GM19452 (cell line): ENCODE results near the gene FUT1.

ENCODE experiments used
- ATAC-seq: cut with Tn5 transposase; IDR thresholded peaks from one replicate; pipeline ENCODE4 v1.9.1; 2021; ENCODE audit not compliant: unreplicated experiment

Gene FUT1

GRCh38 chr19:48741129-48741999, 11.1 kb downstream of the FUT1 start:
- no peak for ATAC-seq

GRCh38 chr19:48740164-48740972, 12.1 kb downstream of the FUT1 start, which contains the start of gene RASIP1:
TSS of gene RASIP1 (minus strand) at chr19:48740610. CDS start at chr19:48740282, 328 bp downstream.
- ATAC-seq = no peak

GRCh38 chr19:48739404-48740163, 12.9 kb downstream of the FUT1 start:
- no peak for ATAC-seq

GRCh38 chr19:48738557-48739403, 13.7 kb downstream of the FUT1 start:
- ATAC-seq = peak; percentile 82

GRCh38 chr19:48737360-48737998, 15.0 kb downstream of the FUT1 start:
- no peak for ATAC-seq

GRCh38 chr19:48735031-48735615, 17.3 kb downstream of the FUT1 start:
- ATAC-seq = no peak

- no peak for ATAC-seq
These were observed 17.8 kb downstream of the FUT1 start for GRCh38 chr19:48734625-48735024.

GRCh38 chr19:48731452-48731851, 21.0 kb downstream of the FUT1 start:
- ATAC-seq = no peak

- no peak for ATAC-seq
These were observed 23.4 kb downstream of the FUT1 start for GRCh38 chr19:48728911-48729664.

GRCh38 chr19:48726556-48726955, 25.9 kb downstream of the FUT1 start:
- ATAC-seq = no peak

- ATAC-seq = no peak
These were observed 27.4 kb downstream of the FUT1 start for GRCh38 chr19:48724796-48725753.

GRCh38 chr19:48722196-48722708, 30.2 kb downstream of the FUT1 start:
- ATAC-seq = no peak

- ATAC-seq = peak; percentile 76
These were observed 31.7 kb downstream of the FUT1 start for GRCh38 chr19:48720613-48721296.

GRCh38 chr19:48720251-48720612, 32.2 kb downstream of the FUT1 start:
- peak; percentile 5 for ATAC-seq

GRCh38 chr19:48719263-48720171, 32.9 kb downstream of the FUT1 start, which contains the start of gene MAMSTR:
TSS of gene MAMSTR (minus strand) at chr19:48719725. CDS start at chr19:48719031, 694 bp downstream.
- ATAC-seq = no peak
